HEK293 (cell line): ENCODE measurements around the gene AHSA1.
A peak's percentile ranks its signal among the peaks of the same experiment; 100 is the strongest.

Experiments used
- CTCF ChIA-PET: fragments of 350-600 bp; formaldehyde crosslinking; extraction: SDS; loops from one replicate; lab custom pipeline; 2021; ENCODE audit warnings: antibody characterized with exemption; lab: Yijun Ruan, JAX
- POLR2A ChIA-PET: fragments of 300-600 bp; formaldehyde crosslinking; extraction: SDS; loops from one replicate; lab custom pipeline; 2020; ENCODE audit warnings: antibody characterized with exemption, inconsistent platforms; lab: Yijun Ruan, JAX
- H3K27ac ChIP-seq: fragments of 200-500 bp; sonication (Bioruptor generic); 2 replicates; pipeline ENCODE4 v1.5.1; 2014; ENCODE audit warnings: low read depth, low read length, control low read depth, inconsistent platforms; ENCODE audit errors: extremely low read depth
- H3K36me3 ChIP-seq, 2 experiments: fragments of 200-500 bp in 1 of 2; sonication (Bioruptor generic) in 1 of 2; 1 replicate in 1 of 2; 2 replicates in 1 of 2; pipeline ENCODE4 v1.5.1; 2014 to 2017; ENCODE audit warnings: inconsistent platforms in 2 of 2, low read length in 2 of 2; ENCODE audit not compliant: control insufficient read depth in 2 of 2, insufficient read depth in 1 of 2
- H3K4me1 ChIP-seq: fragments of 200-500 bp; sonication (Bioruptor generic); 2 replicates; pipeline ENCODE4 v1.5.1; 2014; ENCODE audit warnings: mild to moderate bottlenecking, low read length, inconsistent platforms; ENCODE audit not compliant: control insufficient read depth, insufficient read depth
- H3K4me3 ChIP-seq: 2 replicates; pipeline ENCODE4 v1.5.1; 2011; ENCODE audit warnings: low read depth, mild to moderate bottlenecking, control low read depth, low read length, moderate library complexity
- H3K9me3 ChIP-seq: fragments of 200-500 bp; sonication (Bioruptor generic); 2 replicates; pipeline ENCODE4 v1.5.1; 2014; ENCODE audit warnings: low read depth, low read length, inconsistent platforms; ENCODE audit not compliant: control insufficient read depth, insufficient read depth
- GLI4 ChIP-seq: fragments of 450-650 bp; formaldehyde crosslinking; IDR thresholded peaks from 2 replicates; pipeline ENCODE4 v1.5.1; 2016; ENCODE audit warnings: missing biosample characterization, missing genetic modification characterization
- HOXD13 ChIP-seq: sonication (generic); formaldehyde crosslinking; IDR thresholded peaks from 2 replicates; pipeline ENCODE4 v1.8.0; 2022; ENCODE audit warnings: missing genetic modification reagents, borderline replicate concordance
- RBAK ChIP-seq: fragments of 450-650 bp; formaldehyde crosslinking; IDR thresholded peaks from 2 replicates; pipeline ENCODE4 v1.5.1; 2016; ENCODE audit warnings: missing biosample characterization, missing genetic modification characterization
- ZBTB48 ChIP-seq: fragments of 450-650 bp; formaldehyde crosslinking; IDR thresholded peaks from 2 replicates; pipeline ENCODE4 v1.5.1; 2016; ENCODE audit warnings: missing biosample characterization, missing genetic modification characterization
- ZNF221 ChIP-seq: fragments of 450-650 bp; formaldehyde crosslinking; IDR thresholded peaks from 2 replicates; pipeline ENCODE4 v1.5.1; 2017; ENCODE audit warnings: missing biosample characterization, missing genetic modification characterization, borderline replicate concordance
- ZNF223 ChIP-seq: fragments of 450-650 bp; formaldehyde crosslinking; IDR thresholded peaks from 2 replicates; pipeline ENCODE4 v1.5.1; 2016; ENCODE audit warnings: missing biosample characterization, missing genetic modification characterization
- ZNF48 ChIP-seq: fragments of 450-650 bp; formaldehyde crosslinking; IDR thresholded peaks from 2 replicates; pipeline ENCODE4 v1.5.1; 2016; ENCODE audit warnings: missing biosample characterization, missing genetic modification characterization
- ZNF510 ChIP-seq: fragments of 450-650 bp; formaldehyde crosslinking; IDR thresholded peaks from 2 replicates; pipeline ENCODE4 v1.5.1; 2018; ENCODE audit warnings: mild to moderate bottlenecking, missing genetic modification characterization, missing biosample characterization; ENCODE audit not compliant: insufficient replicate concordance
- ZNF600 ChIP-seq: fragments of 450-650 bp; formaldehyde crosslinking; IDR thresholded peaks from 2 replicates; pipeline ENCODE4 v1.5.1; 2016; ENCODE audit warnings: missing biosample characterization, missing genetic modification characterization
- ZNF610 ChIP-seq: fragments of 450-650 bp; formaldehyde crosslinking; IDR thresholded peaks from 2 replicates; pipeline ENCODE4 v1.5.1; 2016; ENCODE audit warnings: missing biosample characterization, missing genetic modification characterization, borderline replicate concordance
- ZNF658 ChIP-seq: fragments of 450-650 bp; formaldehyde crosslinking; IDR thresholded peaks from 2 replicates; pipeline ENCODE4; 2016; ENCODE audit warnings: missing biosample characterization, missing genetic modification characterization
- ZNF701 ChIP-seq: fragments of 450-650 bp; formaldehyde crosslinking; IDR thresholded peaks from 2 replicates; pipeline ENCODE4 v1.5.1; 2016; ENCODE audit warnings: missing biosample characterization, missing genetic modification characterization
- ZNF768 ChIP-seq: fragments of 450-650 bp; formaldehyde crosslinking; IDR thresholded peaks from 2 replicates; pipeline ENCODE4 v1.5.1; 2018; ENCODE audit warnings: missing biosample characterization, mild to moderate bottlenecking, missing genetic modification characterization
- ZNF792 ChIP-seq: fragments of 450-650 bp; formaldehyde crosslinking; IDR thresholded peaks from 2 replicates; pipeline ENCODE4 v1.5.1; 2016; ENCODE audit warnings: missing biosample characterization, missing genetic modification characterization
- TF ChIP-seq, protein P1 (sequence below): IDR thresholded peaks from 2 replicates; pipeline ENCODE4 v1.6.1; 2011; ENCODE audit warnings: mild to moderate bottlenecking, low read depth, low read length, borderline replicate concordance
- TF ChIP-seq, protein P2 (sequence below): fragments of 450-650 bp; formaldehyde crosslinking; conservative IDR thresholded peaks from 2 replicates; pipeline ENCODE4 v1.5.1; 2016; ENCODE audit warnings: low read depth, missing biosample characterization, missing genetic modification characterization
- TF ChIP-seq, protein P3 (sequence below): fragments of 450-650 bp; formaldehyde crosslinking; IDR thresholded peaks from 2 replicates; pipeline ENCODE4 v1.5.1; 2016; ENCODE audit warnings: missing biosample characterization, missing genetic modification characterization

Gene AHSA1

DNA sequence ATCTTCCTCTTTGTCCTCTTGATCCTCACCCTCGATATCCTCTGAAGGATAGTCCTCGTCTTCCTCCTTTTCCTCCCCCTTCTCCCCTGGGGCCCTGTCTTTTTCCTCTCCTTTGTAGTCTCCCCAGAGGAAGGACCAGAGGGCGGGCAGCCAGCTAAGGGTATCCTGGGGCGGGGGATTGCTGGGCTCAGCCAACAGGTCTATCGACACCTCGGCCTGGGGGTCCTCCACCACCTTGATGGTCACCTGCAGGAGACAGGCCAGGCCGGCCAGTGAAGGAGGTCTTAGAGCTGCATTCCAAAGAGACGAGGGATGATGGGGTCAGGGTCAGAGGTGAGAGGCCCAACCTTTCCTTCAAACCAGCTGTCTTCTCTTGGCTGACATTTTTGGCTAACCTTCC is 24.5 kb downstream of the AHSA1 start:
- Histone ChIP-seq H3K9me3 (no peaks in the 10 kb centered on the region), H3K4me1 (no peaks in the 10 kb centered on the region), H3K4me3 (no peak overlapping the region)
- no peak for TF ChIP-seq ZBTB48 (tag by site-specific recombination)
- TF ChIP-seq, protein P1, sequence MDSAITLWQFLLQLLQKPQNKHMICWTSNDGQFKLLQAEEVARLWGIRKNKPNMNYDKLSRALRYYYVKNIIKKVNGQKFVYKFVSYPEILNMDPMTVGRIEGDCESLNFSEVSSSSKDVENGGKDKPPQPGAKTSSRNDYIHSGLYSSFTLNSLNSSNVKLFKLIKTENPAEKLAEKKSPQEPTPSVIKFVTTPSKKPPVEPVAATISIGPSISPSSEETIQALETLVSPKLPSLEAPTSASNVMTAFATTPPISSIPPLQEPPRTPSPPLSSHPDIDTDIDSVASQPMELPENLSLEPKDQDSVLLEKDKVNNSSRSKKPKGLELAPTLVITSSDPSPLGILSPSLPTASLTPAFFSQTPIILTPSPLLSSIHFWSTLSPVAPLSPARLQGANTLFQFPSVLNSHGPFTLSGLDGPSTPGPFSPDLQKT, result no peak
- no peak for TF ChIP-seq ZNF701 (tag by site-specific recombination)
- TF ChIP-seq, protein P2, sequence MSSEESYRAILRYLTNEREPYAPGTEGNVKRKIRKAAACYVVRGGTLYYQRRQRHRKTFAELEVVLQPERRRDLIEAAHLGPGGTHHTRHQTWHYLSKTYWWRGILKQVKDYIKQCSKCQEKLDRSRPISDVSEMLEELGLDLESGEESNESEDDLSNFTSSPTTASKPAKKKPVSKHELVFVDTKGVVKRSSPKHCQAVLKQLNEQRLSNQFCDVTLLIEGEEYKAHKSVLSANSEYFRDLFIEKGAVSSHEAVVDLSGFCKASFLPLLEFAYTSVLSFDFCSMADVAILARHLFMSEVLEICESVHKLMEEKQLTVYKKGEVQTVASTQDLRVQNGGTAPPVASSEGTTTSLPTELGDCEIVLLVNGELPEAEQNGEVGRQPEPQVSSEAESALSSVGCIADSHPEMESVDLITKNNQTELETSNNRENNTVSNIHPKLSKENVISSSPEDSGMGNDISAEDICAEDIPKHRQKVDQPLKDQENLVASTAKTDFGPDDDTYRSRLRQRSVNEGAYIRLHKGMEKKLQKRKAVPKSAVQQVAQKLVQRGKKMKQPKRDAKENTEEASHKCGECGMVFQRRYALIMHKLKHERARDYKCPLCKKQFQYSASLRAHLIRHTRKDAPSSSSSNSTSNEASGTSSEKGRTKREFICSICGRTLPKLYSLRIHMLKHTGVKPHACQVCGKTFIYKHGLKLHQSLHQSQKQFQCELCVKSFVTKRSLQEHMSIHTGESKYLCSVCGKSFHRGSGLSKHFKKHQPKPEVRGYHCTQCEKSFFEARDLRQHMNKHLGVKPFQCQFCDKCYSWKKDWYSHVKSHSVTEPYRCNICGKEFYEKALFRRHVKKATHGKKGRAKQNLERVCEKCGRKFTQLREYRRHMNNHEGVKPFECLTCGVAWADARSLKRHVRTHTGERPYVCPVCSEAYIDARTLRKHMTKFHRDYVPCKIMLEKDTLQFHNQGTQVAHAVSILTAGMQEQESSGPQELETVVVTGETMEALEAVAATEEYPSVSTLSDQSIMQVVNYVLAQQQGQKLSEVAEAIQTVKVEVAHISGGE (tag by site-specific recombination), result no peak
- no peak for TF ChIP-seq ZNF658 (tag by site-specific recombination)
- TF ChIP-seq ZNF600, result no peak
- no peak for TF ChIP-seq RBAK (tag by site-specific recombination)
- TF ChIP-seq ZNF792 (tag by site-specific recombination), result no peak
- TF ChIP-seq ZNF221 (tag by site-specific recombination), result no peak
- TF ChIP-seq, protein P3, sequence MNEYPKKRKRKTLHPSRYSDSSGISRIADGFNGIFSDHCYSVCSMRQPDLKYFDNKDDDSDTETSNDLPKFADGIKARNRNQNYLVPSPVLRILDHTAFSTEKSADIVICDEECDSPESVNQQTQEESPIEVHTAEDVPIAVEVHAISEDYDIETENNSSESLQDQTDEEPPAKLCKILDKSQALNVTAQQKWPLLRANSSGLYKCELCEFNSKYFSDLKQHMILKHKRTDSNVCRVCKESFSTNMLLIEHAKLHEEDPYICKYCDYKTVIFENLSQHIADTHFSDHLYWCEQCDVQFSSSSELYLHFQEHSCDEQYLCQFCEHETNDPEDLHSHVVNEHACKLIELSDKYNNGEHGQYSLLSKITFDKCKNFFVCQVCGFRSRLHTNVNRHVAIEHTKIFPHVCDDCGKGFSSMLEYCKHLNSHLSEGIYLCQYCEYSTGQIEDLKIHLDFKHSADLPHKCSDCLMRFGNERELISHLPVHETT (tag by site-specific recombination), result no peak
- TF ChIP-seq ZNF48 (tag by site-specific recombination), result no peak
- TF ChIP-seq, all 188 proteins: peak for 0
- POLR2A ChIA-PET, result no interaction called here
- Histone ChIP-seq H3K27ac (no peak overlapping the region), H3K36me3 (no peaks in the 10 kb centered on the region)
- CTCF ChIA-PET, result interaction anchor here (0.6 to 1.1 kb wide), 2 partner anchors 18 to 24 kb away, joined by 4 to 6 read pairs; no protein-coding TSS in a partner anchor

DNA sequence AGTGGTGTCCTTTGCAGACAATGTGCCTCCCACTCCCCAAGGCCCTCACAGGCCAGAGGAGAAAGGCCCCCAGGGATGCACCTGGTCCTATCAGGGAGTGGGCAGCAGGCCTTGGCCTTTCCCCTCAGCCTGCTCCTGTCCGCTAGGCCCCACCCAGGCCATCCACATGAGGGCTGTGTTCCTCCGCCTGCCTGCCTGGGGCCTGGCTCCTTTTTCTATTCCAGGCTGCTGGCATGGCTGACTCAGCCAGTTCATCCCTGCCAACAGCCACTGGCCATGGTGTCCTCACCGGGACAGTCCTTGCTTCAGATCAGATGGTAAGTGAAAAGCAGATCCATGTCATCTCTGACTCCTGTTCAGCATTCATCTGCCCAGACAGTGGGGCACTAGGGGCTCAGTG is 27.4 kb downstream of the AHSA1 start:
- TF ChIP-seq ZNF223 (tag by site-specific recombination) (no peak), HOXD13 (no peak), ZNF48 (tag by site-specific recombination) (no peak), GLI4 (no peak), ZNF510 (no peak)
- no peaks in the 10 kb centered on the region for H3K4me1 ChIP-seq
- ChIA-PET POLR2A (no interaction called here), CTCF (no interaction called here)
- no peaks in the 10 kb centered on the region for H3K9me3 ChIP-seq
- no peaks in the 10 kb centered on the region for H3K36me3 ChIP-seq
- no peak overlapping the region for H3K4me3 ChIP-seq
- H3K27ac ChIP-seq, result no peak overlapping the region

DNA sequence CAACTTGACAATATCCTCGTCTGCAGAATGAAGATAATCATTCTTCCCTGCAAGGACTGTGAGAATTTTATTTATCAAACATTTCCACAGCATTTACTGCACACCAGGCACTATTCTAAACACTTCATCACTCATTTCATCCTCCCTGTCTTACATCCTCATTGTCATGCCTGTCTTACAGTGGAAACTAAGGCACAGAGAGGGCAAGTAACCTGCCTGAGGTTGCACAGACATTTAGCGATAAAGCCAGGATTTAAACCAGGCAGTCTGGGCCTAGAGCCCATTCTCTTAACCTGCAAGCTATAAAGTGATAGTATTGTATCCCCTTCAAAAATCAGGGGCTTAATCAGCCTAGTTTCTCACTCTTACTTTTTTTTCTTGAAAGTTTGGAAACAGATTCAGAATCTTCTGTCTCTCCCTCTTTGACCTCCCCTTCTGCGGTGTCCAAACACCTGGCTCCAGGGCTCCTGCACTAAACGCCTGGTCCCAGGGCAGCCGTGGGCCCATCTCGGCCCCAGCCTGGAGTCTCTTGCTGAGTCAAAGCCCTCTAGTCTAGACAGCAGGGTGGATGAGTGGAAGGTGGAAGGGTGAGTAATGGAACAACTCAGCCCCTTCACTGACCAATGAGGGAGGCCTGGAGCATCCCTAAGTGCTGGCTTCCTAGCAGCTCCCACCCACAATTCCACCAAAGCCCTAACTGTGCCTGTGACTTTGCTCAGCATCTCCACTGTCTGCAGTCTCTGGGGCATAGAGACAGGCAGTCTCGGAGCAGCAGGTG is 28.2 kb downstream of the AHSA1 start:
- H3K4me3 ChIP-seq, result no peak overlapping the region
- TF ChIP-seq ZNF610 (tag by site-specific recombination), result no peak
- peak; percentile 61; the same call in 1 of the 2 replicates for TF ChIP-seq ZNF768 (tag by site-specific recombination)
- H3K9me3 ChIP-seq, result no peaks in the 10 kb centered on the region
- CTCF ChIA-PET, result no interaction called here
- POLR2A ChIA-PET, result no interaction called here
- no peaks in the 10 kb centered on the region for H3K36me3 ChIP-seq
- no peaks in the 10 kb centered on the region for H3K4me1 ChIP-seq
- H3K27ac ChIP-seq, result no peak overlapping the region
